SK-N-SH treated with all-trans-retinoic acid at 6 μM for 48 hours (cell line): ENCODE results near the gene SLC4A1AP.

Source experiments
- PATZ1 ChIP-seq: fragments of 250-450 bp; sonication (Bioruptor Pico); IDR thresholded peaks from 2 replicates; pipeline ENCODE4 v1.8.0; 2020; ENCODE audit warnings: mild to moderate bottlenecking, moderate library complexity, borderline replicate concordance
- PPARA ChIP-seq: fragments of 250-450 bp; sonication (Bioruptor Pico); IDR thresholded peaks from 2 replicates; pipeline ENCODE4 v1.5.0; 2020; ENCODE audit warnings: mild to moderate bottlenecking, borderline replicate concordance
- RARB ChIP-seq: fragments of 250-450 bp; sonication (Bioruptor Pico); IDR thresholded peaks from 2 replicates; pipeline ENCODE4 v1.8.0; 2021; ENCODE audit warnings: mild to moderate bottlenecking, moderate library complexity
- SNAI2 ChIP-seq: fragments of 250-450 bp; sonication (Bioruptor Pico); IDR thresholded peaks from 2 replicates; pipeline ENCODE4 v1.5.0; 2020; ENCODE audit warnings: mild to moderate bottlenecking, moderate library complexity
- TCF4 ChIP-seq: fragments of 250-450 bp; sonication (Bioruptor Pico); IDR thresholded peaks from 2 replicates; pipeline ENCODE4 v1.8.0; 2021; ENCODE audit warnings: mild to moderate bottlenecking, moderate library complexity, borderline replicate concordance
- ZC3H10 ChIP-seq: fragments of 250-450 bp; sonication (Bioruptor Pico); IDR thresholded peaks from 2 replicates; pipeline ENCODE4 v1.5.1; 2021; ENCODE audit warnings: mild to moderate bottlenecking, moderate library complexity
- ZFP3 ChIP-seq: fragments of 250-450 bp; sonication (Bioruptor Pico); IDR thresholded peaks from 2 replicates; pipeline ENCODE4 v1.5.0; 2020; ENCODE audit warnings: mild to moderate bottlenecking, moderate library complexity
- ZFP30 ChIP-seq: fragments of 450-650 bp; formaldehyde crosslinking; IDR thresholded peaks from 2 replicates; pipeline ENCODE4 v1.5.0; 2022; ENCODE audit warnings: mild to moderate bottlenecking, moderate library complexity
- ZNF70 ChIP-seq: fragments of 450-650 bp; formaldehyde crosslinking; IDR thresholded peaks from 2 replicates; pipeline ENCODE4 v1.5.0; 2020; ENCODE audit warnings: mild to moderate bottlenecking, moderate library complexity

GRCh38 chr2:27707462-27708256 is 44.0 kb downstream of the SLC4A1AP start:
- TF ChIP-seq ZFP30 (CRISPR knock-in tag) (no peak), RARB (CRISPR knock-in tag) (no peak), ZNF70 (CRISPR knock-in tag) (no peak), SNAI2 (no peak), ZC3H10 (no peak), PATZ1 (CRISPR knock-in tag) (no peak), TCF4 (no peak), ZFP3 (CRISPR knock-in tag) (no peak), PPARA (CRISPR knock-in tag) (no peak)
